H54 (cell line): ENCODE results near the gene C9orf40.

ENCODE experiments used
- DNase-seq: peaks from one replicate; pipeline ENCODE4 v3.0.0; 2011; ENCODE audit warnings: low spot score, mixed read lengths; ENCODE audit not compliant: insufficient read length
- FAIRE-seq: peaks from 3 replicates; lab custom pipeline; 2011; peaks lifted over from hg19 to GRCh38; lab: Jason Lieb, UNC
- POLR2A ChIP-seq: IDR thresholded peaks from 2 replicates; pipeline ENCODE4 v1.6.1; 2011; ENCODE audit warnings: low read depth, mild to moderate bottlenecking, low read length

Gene C9orf40

GRCh38 chr9:74953235-74953751 lies 581 bp upstream of the C9orf40 start:
- DNase-seq (no peak), FAIRE-seq (peak; percentile 15)
- no peak for TF ChIP-seq POLR2A

GRCh38 chr9:74951725-74952151 lies 974 bp downstream of the C9orf40 start:
- FAIRE-seq (peak; percentile 27), DNase-seq (peak; percentile 21)
- no peak; the same call in 1 of the 2 replicates for TF ChIP-seq POLR2A

GRCh38 chr9:74951107-74951720 lies 1.5 kb downstream of the C9orf40 start:
- TF ChIP-seq POLR2A, result no peak
- DNase-seq, result no peak
- no peak for FAIRE-seq

GRCh38 chr9:74949859-74950855 lies 2.6 kb downstream of the C9orf40 start:
- DNase-seq (no peak), FAIRE-seq (no peak)
- no peak for TF ChIP-seq POLR2A

GRCh38 chr9:74948937-74949336 lies 3.8 kb downstream of the C9orf40 start:
- DNase-seq, result no peak
- TF ChIP-seq POLR2A, result no peak
- no peak for FAIRE-seq

- FAIRE-seq (peak; percentile 11), DNase-seq (no peak)
- TF ChIP-seq POLR2A, result no peak
Observed at GRCh38 chr9:74946686-74947085, 6.0 kb downstream of the C9orf40 start.

- DNase-seq, result no peak
- TF ChIP-seq POLR2A, result no peak
Observed at GRCh38 chr9:74942801-74943200, 9.9 kb downstream of the C9orf40 start.

GRCh38 chr9:74940600-74940999 lies 12.1 kb downstream of the C9orf40 start:
- FAIRE-seq (peak; percentile 74), DNase-seq (no peak)

More at GRCh38 chr9:74942801-74943200, 9.9 kb downstream of the C9orf40 start:
- FAIRE-seq, result peak; percentile 43

GRCh38 chr9:74935008-74935407 lies 17.7 kb downstream of the C9orf40 start:
- peak; percentile 62 for FAIRE-seq
- no peak for DNase-seq
- no peak for TF ChIP-seq POLR2A

More at GRCh38 chr9:74940600-74940999, 12.1 kb downstream of the C9orf40 start:
- no peak for TF ChIP-seq POLR2A

- no peak for FAIRE-seq
- TF ChIP-seq POLR2A, result no peak
- DNase-seq, result no peak
Observed at GRCh38 chr9:74921737-74922136, 31.0 kb downstream of the C9orf40 start.

- DNase-seq (no peak), FAIRE-seq (no peak)
- TF ChIP-seq POLR2A, result no peak
Observed at GRCh38 chr9:74920944-74921626, 31.6 kb downstream of the C9orf40 start.

- TF ChIP-seq POLR2A, result no peak
- DNase-seq, result no peak
- no peak for FAIRE-seq
Observed at GRCh38 chr9:74910036-74910435, 42.7 kb downstream of the C9orf40 start.

GRCh38 chr9:74908665-74909064 lies 44.0 kb downstream of the C9orf40 start:
- TF ChIP-seq POLR2A, result no peak
- FAIRE-seq (no peak), DNase-seq (no peak)
